ENCODE measurements around the gene ASCL5. TPM values are rescaled to one million over a fixed set of nuclear protein-coding genes. Genes with fewer than 3 reads are reported as not detected.

Gene ASCL5
- total and polyA plus RNA-seq, 2 of the 13 experiments (the other 11 are each of a cell fraction or from before 2014, with no cell fraction given): not detected

GRCh38 chr1:201146626-201147390 is 19.8 kb upstream of the ASCL5 start:
- 0 out of 2 replicates have a peak, but pooled peaks cover 4% of the 10 kb centered on the region for H4K20me1 ChIP-seq (ENCODE audit: insufficient read depth, low read length)
- H3K27me3 ChIP-seq (ENCODE audit: control insufficient read depth in 1 of 2, insufficient read depth in 2 of 2, low read length in 2 of 2): no peaks in the 10 kb centered on the region
- no peak overlapping the region for H2AFZ ChIP-seq (ENCODE audit: low read length)
- in situ Hi-C loops (cut with HindIII; ENCODE audit: extremely low pct_ligation_motif_present, low pct_unique_long_range_greater_than_20kb) (loop anchor here (5.0 kb wide), 1 partner anchor 70 kb away; no protein-coding TSS in a partner anchor), intact Hi-C loops (cut with micrococcal nuclease; ENCODE audit: unreplicated experiment) (no loop called here)
- H3K79me2 ChIP-seq (ENCODE audit: insufficient read depth, low read length): no peaks in the 10 kb centered on the region
- POLR2A ChIA-PET: no interaction called here
- no peaks in the 10 kb centered on the region for H3K4me1 ChIP-seq (ENCODE audit: insufficient read depth, low read length)
- CTCF ChIA-PET (ENCODE audit: low intra/inter-chr PET ratio, low total read pairs): no interaction called here
- TF ChIP-seq ARHGAP35 (CRISPR knock-in tag; IDR thresholded peaks at IDR 0.05; ENCODE audit: borderline replicate concordance) (no peak), EHMT2 (IDR thresholded peaks at IDR 0.05; ENCODE audit: borderline replicate concordance, low read depth, low read length) (no peak), ZFP41 (CRISPR knock-in tag; IDR thresholded peaks at IDR 0.05; ENCODE audit: borderline replicate concordance) (no peak), ZNF576 (CRISPR knock-in tag; IDR thresholded peaks at IDR 0.05) (no peak), ZNF749 (CRISPR knock-in tag; IDR thresholded peaks at IDR 0.05; ENCODE audit: borderline replicate concordance) (no peak), ZNF639 (CRISPR knock-in tag; conservative IDR thresholded peaks at IDR 0.05) (no peak), ZKSCAN8 (CRISPR knock-in tag; IDR thresholded peaks at IDR 0.05; ENCODE audit: borderline replicate concordance) (no peak), NFKBIZ (CRISPR knock-in tag; IDR thresholded peaks at IDR 0.05) (no peak), MTERF4 (CRISPR knock-in tag; IDR thresholded peaks at IDR 0.05) (no peak), ZNF629 (CRISPR knock-in tag; conservative IDR thresholded peaks at IDR 0.05) (no peak)
- TF ChIP-seq, protein P1, sequence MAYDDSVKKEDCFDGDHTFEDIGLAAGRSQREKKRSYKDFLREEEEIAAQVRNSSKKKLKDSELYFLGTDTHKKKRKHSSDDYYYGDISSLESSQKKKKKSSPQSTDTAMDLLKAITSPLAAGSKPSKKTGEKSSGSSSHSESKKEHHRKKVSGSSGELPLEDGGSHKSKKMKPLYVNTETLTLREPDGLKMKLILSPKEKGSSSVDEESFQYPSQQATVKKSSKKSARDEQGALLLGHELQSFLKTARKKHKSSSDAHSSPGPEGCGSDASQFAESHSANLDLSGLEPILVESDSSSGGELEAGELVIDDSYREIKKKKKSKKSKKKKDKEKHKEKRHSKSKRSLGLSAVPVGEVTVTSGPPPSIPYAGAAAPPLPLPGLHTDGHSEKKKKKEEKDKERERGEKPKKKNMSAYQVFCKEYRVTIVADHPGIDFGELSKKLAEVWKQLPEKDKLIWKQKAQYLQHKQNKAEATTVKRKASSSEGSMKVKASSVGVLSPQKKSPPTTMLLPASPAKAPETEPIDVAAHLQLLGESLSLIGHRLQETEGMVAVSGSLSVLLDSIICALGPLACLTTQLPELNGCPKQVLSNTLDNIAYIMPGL (CRISPR knock-in tag; IDR thresholded peaks at IDR 0.05; ENCODE audit: borderline replicate concordance in 1 of 2, low read depth in 1 of 2): no peak
- H3K4me2 ChIP-seq (ENCODE audit: low read depth, low read length): no peak overlapping the region
- 95% methylated on average over 16 of the region's 17 CpGs for WGBS (ENCODE audit: low lambda C conversion rate)
- FAIRE-seq (no peak), ATAC-seq (no peak), DNase-seq (ENCODE audit: low spot score) (no peak)
- H3K27ac ChIP-seq (ENCODE audit: extremely low read length, insufficient read depth, low read length): no peak overlapping the region
- H3K9ac ChIP-seq (ENCODE audit: insufficient read depth, low read depth, low read length): no peak overlapping the region
- H3K36me3 ChIP-seq (replicated peaks in 1 of 2; ENCODE audit: control insufficient read depth in 1 of 2, insufficient read depth in 2 of 2, low read length in 2 of 2): peaks cover 32 to 95% of the 10 kb centered on the region in 2 experiments
- no peaks in the 10 kb centered on the region for H3K9me3 ChIP-seq (ENCODE audit: low read length)
- H3K4me3 ChIP-seq (replicated peaks in 1 of 3; ENCODE audit: insufficient read depth in 1 of 3, low read depth in 2 of 3, low read length in 3 of 3): no peak overlapping the region
- no TSS peak for BruUV-seq (replicated peaks)
